ENCODE results near the gene GFOD1. TPM values are rescaled to one million over a fixed set of nuclear protein-coding genes. Genes with fewer than 3 reads are reported as not detected.

The GFOD1 gene
- polyA plus RNA-seq, 1 of the 3 experiments (the other 2 are of a cell fraction), result 1.6 TPM

- Histone ChIP-seq H3K4me2 (peak overlapping the region; percentile 95), H4K20me1 (ENCODE audit: insufficient read depth) (no peaks in the 10 kb centered on the region), H3K9me2 (no peaks in the 10 kb centered on the region), H2AFZ (ENCODE audit: low read depth) (peak overlapping the region; percentile 95), H3K4me3 (ENCODE audit: low read depth in 2 of 2, low read length in 1 of 2) (peak overlapping the region; percentile 88 to 96), H3K9me3 (no peaks in the 10 kb centered on the region), H3K9ac (peak overlapping the region; percentile 85), H3K27me3 (ENCODE audit: insufficient read depth) (no peaks in the 10 kb centered on the region), H3K4me1 (ENCODE audit: control insufficient read depth in 1 of 2, insufficient read depth in 2 of 2, low read depth in 1 of 2, low read length in 1 of 2) (peaks cover 4 to 12% of the 10 kb centered on the region in 2 experiments; a peak in 3 of 4 replicates), H3K27ac (ENCODE audit: low read depth in 2 of 2, low read length in 1 of 2) (peak overlapping the region; percentile 86 to 89; a peak in 3 of 4 replicates), H3K36me3 (replicated peaks in 1 of 2; ENCODE audit: control insufficient read depth in 1 of 2, insufficient read depth in 2 of 2, low read length in 1 of 2) (peaks cover 18 to 21% of the 10 kb centered on the region in 2 experiments), H3F3A (replicated peaks; ENCODE audit: insufficient read depth) (peaks cover 8% of the 10 kb centered on the region), H3K79me2 (ENCODE audit: insufficient read depth) (peaks cover 20% of the 10 kb centered on the region)
- ChIA-PET CTCF (interaction anchor here (0.7 to 11.4 kb wide), 8 partner anchors 11 to 429 kb away, joined by 3 to 143 read pairs (median 4); partner anchors contain the start of gene SIRT5), POLR2A (interaction anchor here (1.0 to 3.0 kb wide), 7 partner anchors 26 to 419 kb away, joined by 3 to 18 read pairs (median 3); partner anchors contain the start of genes NOL7 and SIRT5)
- DNase-seq, result no peak
- WGBS (ENCODE audit: low lambda C conversion rate), result 3% methylated on average over 2 of the region's 2 CpGs
- TF ChIP-seq, protein P1, sequence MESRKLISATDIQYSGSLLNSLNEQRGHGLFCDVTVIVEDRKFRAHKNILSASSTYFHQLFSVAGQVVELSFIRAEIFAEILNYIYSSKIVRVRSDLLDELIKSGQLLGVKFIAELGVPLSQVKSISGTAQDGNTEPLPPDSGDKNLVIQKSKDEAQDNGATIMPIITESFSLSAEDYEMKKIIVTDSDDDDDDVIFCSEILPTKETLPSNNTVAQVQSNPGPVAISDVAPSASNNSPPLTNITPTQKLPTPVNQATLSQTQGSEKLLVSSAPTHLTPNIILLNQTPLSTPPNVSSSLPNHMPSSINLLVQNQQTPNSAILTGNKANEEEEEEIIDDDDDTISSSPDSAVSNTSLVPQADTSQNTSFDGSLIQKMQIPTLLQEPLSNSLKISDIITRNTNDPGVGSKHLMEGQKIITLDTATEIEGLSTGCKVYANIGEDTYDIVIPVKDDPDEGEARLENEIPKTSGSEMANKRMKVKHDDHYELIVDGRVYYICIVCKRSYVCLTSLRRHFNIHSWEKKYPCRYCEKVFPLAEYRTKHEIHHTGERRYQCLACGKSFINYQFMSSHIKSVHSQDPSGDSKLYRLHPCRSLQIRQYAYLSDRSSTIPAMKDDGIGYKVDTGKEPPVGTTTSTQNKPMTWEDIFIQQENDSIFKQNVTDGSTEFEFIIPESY (IDR thresholded peaks at IDR 0.05; ENCODE audit: borderline replicate concordance, low read depth), result 0 out of 2 replicates have a peak, but pooled peaks have one; percentile 5
- TF ChIP-seq EZH2phosphoT487 (IDR thresholded peaks at IDR 0.05; ENCODE audit: borderline replicate concordance, low read depth) (no peak), RAD21 (IDR thresholded peaks at IDR 0.05; ENCODE audit: low read length) (no peak)
Observed at GRCh38 chr6:13328875-13329183, 158.6 kb downstream of the GFOD1 start.

- H3K9me2 ChIP-seq, result no peaks in the 10 kb centered on the region
- peaks cover 8% of the 10 kb centered on the region for H3F3A ChIP-seq (replicated peaks; ENCODE audit: insufficient read depth)
- peak; percentile 94 for DNase-seq
- peak within 1 kb of the TSS; percentile 85 for H3K9ac ChIP-seq
- ChIA-PET POLR2A (interaction anchor here (0.6 to 3.0 kb wide), 12 partner anchors 17 to 435 kb away, joined by 3 to 18 read pairs (median 3); partner anchors contain the start of genes NOL7 and SIRT5), CTCF (interaction anchor here (0.7 to 11.4 kb wide), 11 partner anchors 11 to 1699 kb away, joined by 3 to 143 read pairs (median 4); partner anchors contain the start of gene SIRT5)
- H3K9me3 ChIP-seq, result no peaks in the 10 kb centered on the region
- H3K27ac ChIP-seq (ENCODE audit: low read depth in 2 of 2, low read length in 1 of 2), result peak within 1 kb of the TSS; percentile 86 to 97
- peak within 1 kb of the TSS; percentile 95 for H2AFZ ChIP-seq (ENCODE audit: low read depth)
- H3K27me3 ChIP-seq (ENCODE audit: insufficient read depth), result no peaks in the 10 kb centered on the region
- peaks cover 4 to 12% of the 10 kb centered on the region in 2 experiments; a peak in 3 of 4 replicates for H3K4me1 ChIP-seq (ENCODE audit: control insufficient read depth in 1 of 2, insufficient read depth in 2 of 2, low read depth in 1 of 2, low read length in 1 of 2)
- H4K20me1 ChIP-seq (ENCODE audit: insufficient read depth), result no peaks in the 10 kb centered on the region
- H3K4me3 ChIP-seq (ENCODE audit: low read depth in 2 of 2, low read length in 1 of 2), result peak within 1 kb of the TSS; percentile 88 to 96
- peaks cover 20% of the 10 kb centered on the region for H3K79me2 ChIP-seq (ENCODE audit: insufficient read depth)
- 1% methylated on average over 9 of the region's 63 CpGs for WGBS (ENCODE audit: low lambda C conversion rate)
- H3K4me2 ChIP-seq, result peak within 1 kb of the TSS; percentile 95
- peaks cover 23 to 25% of the 10 kb centered on the region in 2 experiments for H3K36me3 ChIP-seq (replicated peaks in 1 of 2; ENCODE audit: control insufficient read depth in 1 of 2, insufficient read depth in 2 of 2, low read length in 1 of 2)
- TF ChIP-seq TAF1 (IDR thresholded peaks at IDR 0.05; ENCODE audit: borderline replicate concordance, low read depth, low read length), result peak; percentile 76
- TF ChIP-seq, protein P2, sequence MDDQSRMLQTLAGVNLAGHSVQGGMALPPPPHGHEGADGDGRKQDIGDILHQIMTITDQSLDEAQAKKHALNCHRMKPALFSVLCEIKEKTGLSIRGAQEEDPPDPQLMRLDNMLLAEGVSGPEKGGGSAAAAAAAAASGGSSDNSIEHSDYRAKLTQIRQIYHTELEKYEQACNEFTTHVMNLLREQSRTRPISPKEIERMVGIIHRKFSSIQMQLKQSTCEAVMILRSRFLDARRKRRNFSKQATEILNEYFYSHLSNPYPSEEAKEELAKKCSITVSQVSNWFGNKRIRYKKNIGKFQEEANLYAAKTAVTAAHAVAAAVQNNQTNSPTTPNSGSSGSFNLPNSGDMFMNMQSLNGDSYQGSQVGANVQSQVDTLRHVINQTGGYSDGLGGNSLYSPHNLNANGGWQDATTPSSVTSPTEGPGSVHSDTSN (IDR thresholded peaks at IDR 0.05), result no peak
- TF ChIP-seq CHD2 (IDR thresholded peaks at IDR 0.05; ENCODE audit: low read length, partially characterized antibody), result peak; percentile 69
- no peak for TF ChIP-seq NFIC (IDR thresholded peaks at IDR 0.05; ENCODE audit: borderline replicate concordance)
- TF ChIP-seq, protein P3, sequence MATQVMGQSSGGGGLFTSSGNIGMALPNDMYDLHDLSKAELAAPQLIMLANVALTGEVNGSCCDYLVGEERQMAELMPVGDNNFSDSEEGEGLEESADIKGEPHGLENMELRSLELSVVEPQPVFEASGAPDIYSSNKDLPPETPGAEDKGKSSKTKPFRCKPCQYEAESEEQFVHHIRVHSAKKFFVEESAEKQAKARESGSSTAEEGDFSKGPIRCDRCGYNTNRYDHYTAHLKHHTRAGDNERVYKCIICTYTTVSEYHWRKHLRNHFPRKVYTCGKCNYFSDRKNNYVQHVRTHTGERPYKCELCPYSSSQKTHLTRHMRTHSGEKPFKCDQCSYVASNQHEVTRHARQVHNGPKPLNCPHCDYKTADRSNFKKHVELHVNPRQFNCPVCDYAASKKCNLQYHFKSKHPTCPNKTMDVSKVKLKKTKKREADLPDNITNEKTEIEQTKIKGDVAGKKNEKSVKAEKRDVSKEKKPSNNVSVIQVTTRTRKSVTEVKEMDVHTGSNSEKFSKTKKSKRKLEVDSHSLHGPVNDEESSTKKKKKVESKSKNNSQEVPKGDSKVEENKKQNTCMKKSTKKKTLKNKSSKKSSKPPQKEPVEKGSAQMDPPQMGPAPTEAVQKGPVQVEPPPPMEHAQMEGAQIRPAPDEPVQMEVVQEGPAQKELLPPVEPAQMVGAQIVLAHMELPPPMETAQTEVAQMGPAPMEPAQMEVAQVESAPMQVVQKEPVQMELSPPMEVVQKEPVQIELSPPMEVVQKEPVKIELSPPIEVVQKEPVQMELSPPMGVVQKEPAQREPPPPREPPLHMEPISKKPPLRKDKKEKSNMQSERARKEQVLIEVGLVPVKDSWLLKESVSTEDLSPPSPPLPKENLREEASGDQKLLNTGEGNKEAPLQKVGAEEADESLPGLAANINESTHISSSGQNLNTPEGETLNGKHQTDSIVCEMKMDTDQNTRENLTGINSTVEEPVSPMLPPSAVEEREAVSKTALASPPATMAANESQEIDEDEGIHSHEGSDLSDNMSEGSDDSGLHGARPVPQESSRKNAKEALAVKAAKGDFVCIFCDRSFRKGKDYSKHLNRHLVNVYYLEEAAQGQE (IDR thresholded peaks at IDR 0.05; ENCODE audit: low read depth, low read length), result no peak
- no peak for TF ChIP-seq RFX5 (IDR thresholded peaks at IDR 0.05; ENCODE audit: low read length)
- TF ChIP-seq POLR2AphosphoS5 (IDR thresholded peaks at IDR 0.05; ENCODE audit: low read depth, low read length), result peak; percentile 93
- no peak for TF ChIP-seq USF1 (IDR thresholded peaks at IDR 0.05; ENCODE audit: borderline replicate concordance, low read depth)
- no peak for TF ChIP-seq TCF12 (IDR thresholded peaks at IDR 0.05)
- TF ChIP-seq, protein P4, sequence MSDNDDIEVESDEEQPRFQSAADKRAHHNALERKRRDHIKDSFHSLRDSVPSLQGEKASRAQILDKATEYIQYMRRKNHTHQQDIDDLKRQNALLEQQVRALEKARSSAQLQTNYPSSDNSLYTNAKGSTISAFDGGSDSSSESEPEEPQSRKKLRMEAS (IDR thresholded peaks at IDR 0.05; ENCODE audit: low read depth), result peak; percentile 68; the same call in 1 of the 2 replicates
- no peak for TF ChIP-seq EZH2phosphoT487 (IDR thresholded peaks at IDR 0.05; ENCODE audit: borderline replicate concordance, low read depth)
- peak; percentile 67 for TF ChIP-seq ELF1 (IDR thresholded peaks at IDR 0.05)
- TF ChIP-seq SIN3A (IDR thresholded peaks at IDR 0.05; ENCODE audit: borderline replicate concordance, low read depth, low read length), result 0 out of 2 replicates have a peak, but pooled peaks have one; percentile 27
- no peak for TF ChIP-seq YY1 (IDR thresholded peaks at IDR 0.05; ENCODE audit: low read depth)
Observed at GRCh38 chr6:13328076-13328874, 159.1 kb downstream of the GFOD1 start, which contains the start of gene TBC1D7. TBC1D7 (minus strand) TSS chr6:13328537; CDS start chr6:13326898, 1,639 bp downstream.
